IPS-15b (cell line): ENCODE data around the gene RASSF3.
"Not testable (repeated sequence)": the region's sequence is repeated elsewhere in the genome, so short reads cannot be mapped to it uniquely, and the experiment has no call there.

Experiments
- H3K27me3 ChIP-seq: one replicate; pipeline ENCODE4 v1.6.1; 2013; ENCODE audit warnings: low read length; ENCODE audit not compliant: control insufficient read depth, insufficient read depth
- H3K36me3 ChIP-seq: one replicate; pipeline ENCODE4 v1.6.1; 2013; ENCODE audit warnings: low read length; ENCODE audit not compliant: control insufficient read depth, insufficient read depth
- H3K4me1 ChIP-seq: one replicate; pipeline ENCODE4 v1.6.1; 2013; ENCODE audit warnings: mild to moderate bottlenecking, low read length; ENCODE audit not compliant: control insufficient read depth, insufficient read depth
- H3K4me3 ChIP-seq: one replicate; pipeline ENCODE4 v1.5.1; 2013; ENCODE audit warnings: low read depth, low read length
- H3K9ac ChIP-seq: one replicate; pipeline ENCODE4 v1.6.1; 2013; ENCODE audit warnings: low read depth, mild to moderate bottlenecking, low read length
- H3K9me3 ChIP-seq: one replicate; pipeline ENCODE4 v1.6.1; 2013; ENCODE audit warnings: mild to moderate bottlenecking, low read length; ENCODE audit not compliant: control insufficient read depth, insufficient read depth

The RASSF3 gene

DNA sequence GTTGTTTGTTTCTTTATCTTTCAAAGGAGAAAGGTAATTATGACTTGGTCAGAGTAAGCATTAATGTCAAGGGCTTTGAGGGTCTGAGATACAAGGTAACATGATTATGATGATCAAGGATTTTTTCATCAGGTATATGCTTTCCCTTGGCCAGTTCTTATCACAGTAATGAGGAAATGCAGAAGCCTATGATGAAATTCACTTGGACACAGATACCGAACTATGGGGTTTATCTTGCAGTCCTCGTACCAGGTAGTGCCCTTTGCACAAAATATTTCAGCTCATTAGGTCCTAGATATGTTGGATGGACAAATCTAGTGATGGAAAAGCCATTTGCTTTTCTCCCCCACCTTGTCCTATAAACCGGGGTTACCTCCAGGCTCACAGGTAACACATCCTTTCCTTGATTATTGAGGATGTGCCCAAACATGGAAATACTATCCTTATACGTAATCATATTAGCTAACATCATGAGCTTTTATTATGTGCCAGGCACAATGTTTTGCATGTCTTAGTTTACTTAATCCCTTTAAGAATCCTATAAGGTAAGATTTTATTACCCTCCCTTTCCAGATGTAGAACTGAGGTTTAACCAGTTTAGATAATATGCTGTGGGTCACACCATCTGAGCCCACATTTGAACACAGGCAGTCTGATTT, 7.0 kb upstream of the RASSF3 start:
- Histone ChIP-seq H3K9me3 (no peaks in the 10 kb centered on the region), H3K27me3 (no peaks in the 10 kb centered on the region), H3K9ac (no peak overlapping the region), H3K4me3 (no peak overlapping the region), H3K36me3 (no peaks in the 10 kb centered on the region), H3K4me1 (no peaks in the 10 kb centered on the region)

DNA sequence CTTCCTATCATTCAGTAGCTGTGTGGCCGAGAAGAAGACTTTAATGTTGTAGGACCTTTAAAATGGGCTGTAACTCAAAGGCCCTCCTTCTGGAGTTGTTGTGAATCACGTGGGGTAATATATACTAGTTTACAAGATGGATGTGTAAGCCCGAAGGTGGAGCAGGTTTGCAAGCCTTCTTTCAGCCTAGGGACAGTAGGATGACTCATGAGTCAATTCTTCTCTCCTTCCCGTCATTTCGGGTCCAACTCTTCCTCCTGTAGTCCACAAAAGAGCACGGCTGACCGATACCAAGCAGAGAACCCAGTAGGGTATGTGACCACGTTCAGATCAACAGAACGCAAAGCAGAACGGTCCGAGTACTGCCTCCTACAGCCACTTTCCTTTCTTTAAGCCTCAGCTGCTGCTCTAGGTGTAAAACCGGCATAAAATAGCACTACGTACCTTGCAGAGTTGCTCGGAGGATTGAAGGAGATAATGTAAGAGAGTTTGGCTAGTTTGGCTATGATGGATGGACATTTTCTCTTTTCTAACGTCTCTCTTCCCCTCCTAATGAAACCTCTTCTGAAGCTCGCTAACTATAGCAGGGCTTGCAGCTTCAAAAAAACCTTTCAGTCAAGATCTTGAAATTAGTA, 1.3 kb upstream of the RASSF3 start:
- H3K4me3 ChIP-seq, result peak overlapping the region; percentile 52
- H3K27me3 ChIP-seq, result no peaks in the 10 kb centered on the region
- peak overlapping the region; percentile 42 for H3K9ac ChIP-seq
- no peaks in the 10 kb centered on the region for H3K36me3 ChIP-seq
- no peaks in the 10 kb centered on the region for H3K4me1 ChIP-seq
- H3K9me3 ChIP-seq, result no peaks in the 10 kb centered on the region

DNA sequence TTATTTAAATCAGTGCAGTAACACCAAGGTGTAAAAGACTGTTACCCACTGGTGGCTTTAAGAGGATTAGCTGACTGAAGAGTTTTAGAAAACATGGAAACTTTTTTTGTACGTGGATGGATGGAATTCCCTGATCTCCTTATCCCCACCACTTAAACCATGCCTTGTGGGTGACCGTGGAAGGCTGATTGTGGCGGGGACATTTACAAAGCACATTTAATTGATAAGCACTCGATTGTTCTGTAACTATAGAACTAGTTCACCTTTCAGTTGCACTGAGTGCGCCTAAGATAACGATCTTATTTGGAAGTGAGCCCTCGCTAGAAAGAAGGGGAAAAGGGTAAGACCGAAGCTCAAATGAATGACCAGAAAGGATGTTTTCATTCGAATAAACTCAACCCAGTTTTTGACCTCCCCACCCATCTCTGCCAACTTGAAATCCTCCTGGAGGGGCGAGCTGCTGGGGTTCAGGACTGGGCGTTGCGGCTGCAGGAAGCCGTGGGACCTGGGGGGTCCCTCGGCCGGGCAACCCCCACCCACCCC, 688 bp upstream of the RASSF3 start:
- H3K4me3 ChIP-seq, result peak overlapping the region; percentile 52
- H3K9me3 ChIP-seq, result no peaks in the 10 kb centered on the region
- H3K27me3 ChIP-seq, result no peaks in the 10 kb centered on the region

DNA sequence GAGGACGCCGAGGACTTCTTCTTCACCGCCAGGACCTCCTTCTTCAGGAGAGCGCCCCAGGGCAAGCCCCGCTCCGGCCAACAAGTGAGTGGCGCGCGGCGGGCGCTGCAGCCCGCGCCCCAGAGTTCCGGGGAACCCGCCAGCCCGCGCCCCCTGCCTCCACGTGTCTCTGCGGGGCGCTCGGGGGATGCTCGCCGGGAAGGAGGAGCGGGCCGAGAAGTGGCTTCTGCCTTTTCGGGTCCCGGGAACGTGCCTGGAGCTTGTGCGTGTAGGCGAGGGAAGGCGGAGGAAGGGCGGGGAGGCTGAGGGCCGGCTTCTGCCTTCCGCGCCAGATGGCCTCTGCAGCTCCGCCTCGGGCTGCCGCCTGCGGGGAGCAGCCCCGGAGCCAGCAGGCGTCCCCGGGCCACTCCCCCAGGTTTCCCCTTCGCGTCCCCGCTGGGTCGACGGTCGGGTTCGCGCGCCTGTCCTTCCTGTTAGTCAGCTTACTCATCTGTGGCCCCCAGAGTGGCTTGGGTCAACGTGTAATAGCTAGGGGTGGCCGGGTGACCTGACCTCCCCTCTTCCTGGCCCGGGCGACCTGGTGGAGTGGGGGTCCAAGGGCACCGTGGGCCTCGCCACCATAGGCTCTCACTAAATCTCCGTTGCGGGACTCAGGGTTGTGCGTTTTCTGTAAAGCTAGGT, 505 bp downstream of the RASSF3 start:
- no peaks in the 10 kb centered on the region for H3K36me3 ChIP-seq
- H3K4me1 ChIP-seq, result no peaks in the 10 kb centered on the region
- peak overlapping the region; percentile 78 for H3K9ac ChIP-seq
- peak overlapping the region; percentile 88 for H3K4me3 ChIP-seq
- no peaks in the 10 kb centered on the region for H3K9me3 ChIP-seq
- no peaks in the 10 kb centered on the region for H3K27me3 ChIP-seq

More for the DNA sequence above, 688 bp upstream of the RASSF3 start:
- peak overlapping the region; percentile 81 for H3K9ac ChIP-seq
- no peaks in the 10 kb centered on the region for H3K36me3 ChIP-seq
- H3K4me1 ChIP-seq, result no peaks in the 10 kb centered on the region

DNA sequence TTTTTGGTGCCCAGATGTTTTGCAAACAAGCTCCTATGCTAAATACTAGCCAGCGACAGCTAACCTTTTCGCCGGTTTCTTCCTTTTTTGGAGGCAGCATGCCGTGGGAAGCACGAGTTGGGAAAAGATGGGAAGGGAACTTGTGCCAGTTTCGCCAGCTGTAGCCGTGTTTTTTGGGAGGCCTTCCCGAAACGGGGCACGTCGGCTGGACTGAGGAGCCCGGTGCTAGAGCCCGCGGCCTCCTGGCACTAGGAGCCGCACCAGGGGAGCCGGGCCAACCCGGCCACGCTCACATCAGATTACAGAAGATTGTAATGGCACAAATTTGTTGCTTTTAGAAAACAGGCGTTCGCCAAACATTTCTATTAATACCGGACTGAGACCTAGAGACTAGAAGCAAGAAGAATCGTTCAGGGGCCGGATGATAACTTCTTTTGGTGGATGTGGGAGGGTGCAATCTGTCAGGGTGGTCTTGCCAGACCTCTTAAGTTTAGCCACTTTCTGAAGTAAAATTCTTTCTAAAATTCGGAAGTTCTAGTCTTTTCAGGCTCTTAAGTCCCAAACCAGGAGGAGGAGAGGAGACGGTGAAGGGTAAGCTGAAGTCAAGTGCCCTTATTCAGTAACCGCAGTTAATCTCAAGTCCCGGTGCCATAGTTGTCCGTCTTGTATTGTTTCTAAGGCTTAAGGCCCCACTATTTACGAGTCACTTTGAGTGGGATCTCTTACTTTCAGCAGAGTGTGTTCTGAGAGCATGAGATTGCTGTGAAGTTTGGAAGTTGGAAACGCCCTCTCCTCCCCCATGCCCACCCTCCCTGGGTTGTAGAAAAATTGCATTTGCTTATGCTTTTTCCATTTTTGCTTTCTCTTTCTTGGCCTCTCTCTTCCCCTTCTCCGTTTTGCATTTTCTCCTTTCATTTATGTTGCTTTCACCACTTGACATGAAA, 1.3 kb downstream of the RASSF3 start:
- Histone ChIP-seq H3K9ac (peak overlapping the region; percentile 78), H3K4me3 (peak overlapping the region; percentile 88), H3K27me3 (no peaks in the 10 kb centered on the region), H3K36me3 (no peaks in the 10 kb centered on the region), H3K9me3 (no peaks in the 10 kb centered on the region), H3K4me1 (no peaks in the 10 kb centered on the region)

DNA sequence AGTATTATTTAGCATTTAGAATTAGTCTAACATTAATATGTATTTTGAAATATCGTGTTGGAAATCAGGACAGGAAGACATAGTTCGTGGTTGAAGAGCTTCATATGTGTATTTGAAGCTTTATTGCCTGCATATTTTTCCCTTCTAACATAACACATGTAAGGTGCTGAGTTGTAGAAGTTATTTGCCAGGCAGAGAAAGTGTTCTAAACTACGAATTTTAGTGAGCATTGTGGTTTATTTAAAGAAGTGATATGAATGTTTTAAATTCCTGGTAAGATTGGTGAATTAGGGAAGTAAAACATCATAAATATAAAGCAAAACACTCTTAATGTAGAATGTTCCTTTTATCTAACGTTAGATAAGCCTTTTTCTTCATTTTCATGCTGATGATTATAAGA, 2.5 kb downstream of the RASSF3 start:
- H3K4me3 ChIP-seq, result no peak overlapping the region
- H3K9ac ChIP-seq, result no peak overlapping the region
- no peaks in the 10 kb centered on the region for H3K9me3 ChIP-seq
- H3K36me3 ChIP-seq, result no peaks in the 10 kb centered on the region
- H3K4me1 ChIP-seq, result no peaks in the 10 kb centered on the region
- no peaks in the 10 kb centered on the region for H3K27me3 ChIP-seq

DNA sequence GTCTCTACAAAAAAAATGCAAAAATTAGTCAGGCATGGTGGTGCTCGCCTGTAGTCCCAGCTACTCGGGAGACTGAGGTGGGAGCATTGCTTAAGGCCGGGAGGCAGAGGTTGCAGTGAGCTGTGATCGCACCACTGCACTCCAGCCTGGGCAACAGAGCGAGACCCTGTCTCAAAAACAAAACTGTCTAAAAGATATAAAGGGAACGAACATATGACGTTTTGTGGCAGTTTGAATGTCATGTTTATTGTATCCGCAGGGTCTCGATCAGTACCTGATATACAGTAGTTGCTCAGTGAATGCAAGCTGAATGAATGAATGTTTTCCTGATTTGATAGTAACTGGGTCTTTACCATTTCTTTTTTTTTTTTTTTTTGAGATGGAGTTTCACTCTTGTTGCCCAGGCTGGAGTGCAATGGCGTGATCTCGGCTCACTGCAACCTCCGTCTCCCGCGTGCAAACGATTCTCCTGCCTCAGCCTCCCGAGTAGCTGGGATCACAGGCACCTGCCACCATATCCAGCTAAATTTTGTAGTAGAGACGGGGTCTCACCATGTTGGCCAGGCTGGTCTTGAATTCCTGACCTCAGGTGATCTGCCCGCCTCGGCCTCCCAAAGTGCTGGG, 3.6 kb downstream of the RASSF3 start:
- not testable (repeated sequence) for H3K4me1 ChIP-seq, H3K4me3 ChIP-seq, H3K9me3 ChIP-seq, H3K9ac ChIP-seq, H3K27me3 ChIP-seq, H3K36me3 ChIP-seq

DNA sequence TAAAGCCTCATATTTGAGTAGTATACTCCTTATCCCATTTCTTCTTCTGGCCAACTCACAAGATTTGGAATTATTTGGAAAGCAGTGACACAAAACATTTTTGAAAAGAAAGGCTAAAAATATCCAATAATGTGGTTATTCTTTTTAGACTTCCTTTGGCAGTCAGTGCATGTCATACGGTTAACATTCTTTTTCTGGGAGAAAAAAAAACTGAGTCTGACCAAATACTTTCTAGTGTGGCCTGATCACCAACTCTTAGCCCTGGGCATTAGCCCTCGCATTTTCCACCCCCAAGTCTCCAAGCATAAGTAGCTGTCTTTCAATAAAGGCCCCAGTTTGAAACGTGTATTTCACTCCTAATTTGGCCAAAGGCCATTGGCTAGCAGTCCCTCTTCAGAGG, 5.9 kb downstream of the RASSF3 start:
- Histone ChIP-seq H3K9me3 (no peaks in the 10 kb centered on the region), H3K9ac (no peak overlapping the region), H3K4me3 (no peak overlapping the region)

DNA sequence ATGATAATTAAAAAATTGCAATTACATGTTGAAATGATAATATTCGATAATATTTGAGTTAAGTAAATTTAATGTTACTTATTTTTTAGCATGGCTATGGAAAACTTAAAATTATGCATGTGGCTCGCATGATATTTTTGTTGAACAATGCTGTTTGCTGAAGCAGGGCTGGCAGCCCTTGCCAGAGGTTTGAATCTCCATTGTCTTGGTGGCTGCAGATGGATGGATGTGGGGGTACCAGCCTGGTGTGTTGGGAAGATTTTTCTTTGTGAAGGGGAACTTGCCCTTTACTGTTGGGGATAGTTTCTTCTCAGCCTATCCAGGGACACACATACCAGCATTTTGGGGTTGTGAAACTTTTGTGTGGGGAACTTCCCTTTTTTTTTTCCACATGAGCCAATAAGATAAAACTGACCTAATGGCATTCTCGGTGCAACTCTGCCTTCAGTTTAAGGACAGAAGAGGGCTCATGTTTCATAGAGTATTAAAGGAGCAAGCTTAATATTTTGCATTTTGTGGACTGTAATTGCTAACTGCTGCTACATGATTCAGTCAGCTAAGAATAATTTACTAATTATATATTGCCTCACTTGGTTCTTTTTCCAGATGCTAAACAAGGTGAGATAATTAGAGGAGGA, 8.8 kb downstream of the RASSF3 start:
- peaks cover 3% of the 10 kb centered on the region for H3K4me1 ChIP-seq
- no peak overlapping the region for H3K9ac ChIP-seq
- no peaks in the 10 kb centered on the region for H3K27me3 ChIP-seq
- H3K36me3 ChIP-seq, result no peaks in the 10 kb centered on the region
- no peak overlapping the region for H3K4me3 ChIP-seq
- H3K9me3 ChIP-seq, result no peaks in the 10 kb centered on the region

More for the DNA sequence above, 5.9 kb downstream of the RASSF3 start:
- Histone ChIP-seq H3K27me3 (no peaks in the 10 kb centered on the region), H3K36me3 (no peaks in the 10 kb centered on the region), H3K4me1 (no peaks in the 10 kb centered on the region)

DNA sequence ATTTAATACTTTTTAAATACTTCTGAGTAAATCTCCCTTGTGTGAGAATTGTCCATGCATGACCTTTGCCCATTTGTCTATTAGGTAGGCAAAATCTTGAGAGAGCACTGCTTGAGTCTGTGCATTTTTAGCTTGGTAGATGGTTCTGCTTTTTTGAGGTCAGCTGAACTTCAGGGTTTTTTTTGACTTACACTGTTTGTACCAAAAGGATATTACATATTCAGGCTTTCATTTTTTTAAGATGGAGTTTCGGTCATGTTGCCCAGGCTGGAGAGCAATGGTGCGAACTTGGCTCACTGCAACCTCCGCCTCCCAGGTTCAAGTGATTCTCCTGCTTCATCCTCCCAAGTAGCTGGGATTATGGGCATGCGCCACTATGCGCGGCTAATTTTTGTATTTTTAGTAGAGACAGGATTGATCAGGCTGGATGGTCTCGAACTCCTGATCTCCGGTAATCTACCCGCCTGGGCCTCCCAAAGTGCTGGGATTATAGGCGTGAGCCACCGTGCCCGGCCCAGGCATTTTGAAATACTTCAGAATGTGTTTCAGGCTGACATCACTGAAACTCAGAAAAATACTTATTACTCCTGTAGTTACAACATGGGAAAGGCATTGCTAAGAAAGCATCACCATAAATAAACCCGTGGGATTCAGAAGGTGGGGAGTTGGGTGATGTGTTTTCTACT, 11.1 kb downstream of the RASSF3 start:
- H3K36me3 ChIP-seq, result no peaks in the 10 kb centered on the region
- no peak overlapping the region for H3K9ac ChIP-seq
- H3K4me3 ChIP-seq, result no peak overlapping the region
- H3K9me3 ChIP-seq, result no peaks in the 10 kb centered on the region
- no peaks in the 10 kb centered on the region for H3K27me3 ChIP-seq
- peaks cover 11% of the 10 kb centered on the region for H3K4me1 ChIP-seq
